ENCODE results near the gene PLEKHG2. TPM values are rescaled to one million over a fixed set of nuclear protein-coding genes. Genes with fewer than 3 reads are reported as not detected.

PLEKHG2 gene
- total RNA-seq, 2 experiments from 2014 or later, result 30.4 to 30.9 TPM

DNA sequence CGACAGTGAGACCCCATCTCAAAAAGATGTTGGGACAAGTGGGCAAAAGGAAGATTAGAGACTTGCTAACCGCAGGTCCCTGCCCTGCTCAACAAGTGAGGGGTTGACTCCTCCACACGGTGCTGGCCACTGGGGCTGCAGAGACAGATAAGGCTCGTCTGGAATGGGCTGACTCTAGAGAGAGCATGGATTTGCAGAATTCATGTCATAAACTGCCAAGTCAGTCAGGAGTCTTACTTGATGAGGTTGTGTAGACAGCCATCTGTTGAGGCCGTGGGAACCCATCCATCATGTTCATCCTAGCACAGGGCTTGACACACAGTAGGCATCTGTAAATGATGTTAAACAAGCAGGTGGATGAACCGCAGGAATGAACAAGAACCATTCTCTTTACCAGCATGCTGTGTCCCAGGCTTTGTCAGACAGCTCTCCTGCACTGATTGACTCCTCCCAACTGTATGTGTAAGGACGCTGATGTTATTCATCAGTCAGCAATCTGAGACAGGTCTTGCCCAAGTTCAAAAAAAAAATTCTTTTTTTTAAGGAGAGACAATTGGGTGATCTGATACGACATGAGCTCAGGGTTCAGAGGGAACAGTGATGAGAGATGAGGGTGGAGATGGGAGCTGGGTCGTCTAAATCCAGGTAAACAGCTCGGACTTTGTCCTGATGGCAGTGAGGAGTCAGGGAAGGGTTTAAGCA lies 30.4 kb upstream of the PLEKHG2 start:
- ChIA-PET CTCF (no interaction called here), POLR2A (no interaction called here)

- ChIA-PET CTCF (no interaction called here), POLR2A (no interaction called here)
These were observed 29.3 kb upstream of the PLEKHG2 start for GRCh38 chr19:39382991-39383828.

- CTCF ChIA-PET, result no interaction called here
These were observed 27.5 kb upstream of the PLEKHG2 start for GRCh38 chr19:39384839-39385568.

GRCh38 chr19:39385629-39386411 lies 26.6 kb upstream of the PLEKHG2 start:
- POLR2A ChIA-PET, result no interaction called here

More at GRCh38 chr19:39384839-39385568, 27.5 kb upstream of the PLEKHG2 start:
- POLR2A ChIA-PET, result no interaction called here

GRCh38 chr19:39386557-39386956 lies 25.9 kb upstream of the PLEKHG2 start:
- POLR2A ChIA-PET, result no interaction called here
- CTCF ChIA-PET, result no interaction called here

More at GRCh38 chr19:39385629-39386411, 26.6 kb upstream of the PLEKHG2 start:
- CTCF ChIA-PET, result no interaction called here

DNA sequence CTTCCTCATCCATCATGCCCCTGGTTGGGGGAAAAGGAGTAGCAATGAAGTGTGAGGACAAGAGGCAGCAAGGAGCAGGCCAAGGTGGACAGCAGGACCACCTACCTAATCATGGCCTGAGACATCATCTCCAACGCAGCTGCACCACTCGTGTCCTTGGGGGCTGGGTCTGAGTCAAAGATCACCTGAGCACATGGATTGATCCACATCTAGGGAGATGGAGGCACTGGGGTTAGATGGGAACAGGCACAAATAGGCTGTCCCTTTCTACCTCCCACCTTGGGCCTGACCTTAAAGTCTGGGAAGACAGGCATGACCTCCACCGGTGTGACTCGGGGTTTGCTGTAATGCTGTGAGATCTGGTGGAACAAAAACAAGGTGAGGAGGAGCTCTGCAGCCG lies 23.8 kb upstream of the PLEKHG2 start:
- ChIA-PET POLR2A (no interaction called here), CTCF (interaction anchor here (0.7 kb wide), 1 partner anchor 22 kb away, joined by 3 read pairs; no protein-coding TSS in a partner anchor)

DNA sequence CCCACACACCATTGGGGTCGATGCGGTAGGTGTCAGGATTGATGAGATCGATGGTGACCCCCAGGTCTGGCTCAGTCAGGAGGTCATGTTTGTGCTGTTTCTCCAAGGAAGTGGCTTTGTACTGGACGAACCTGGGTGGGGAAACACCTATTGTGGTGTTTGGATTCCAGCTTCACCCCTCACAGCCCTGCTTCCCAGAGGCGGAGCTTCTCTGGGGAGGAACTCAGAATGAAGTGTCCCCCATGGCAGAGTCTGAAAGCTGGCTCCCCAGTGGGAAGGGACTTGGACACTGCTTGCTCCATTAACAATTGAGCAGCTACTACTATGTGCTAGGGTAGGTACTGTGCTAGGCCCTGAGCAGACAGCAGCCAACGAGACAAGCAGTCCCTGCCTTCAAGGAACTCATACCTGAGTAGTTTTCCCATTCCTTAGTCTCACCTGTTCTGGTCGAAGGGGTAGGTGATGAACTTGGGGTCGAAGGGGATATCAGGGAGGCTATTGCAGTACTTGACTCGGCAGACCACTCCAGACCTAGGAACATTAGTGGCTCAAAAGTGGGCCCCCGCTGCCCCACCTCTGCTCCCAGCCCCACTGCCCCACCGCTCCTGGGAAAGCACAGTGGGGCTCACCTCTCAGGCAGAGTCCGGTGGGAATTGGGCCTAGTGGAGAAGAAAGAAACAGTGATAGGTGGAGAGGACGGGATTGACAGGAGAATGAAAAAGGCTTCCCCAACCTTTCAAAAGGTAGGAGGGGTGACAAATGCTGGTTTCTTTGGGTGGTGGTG lies 22.6 kb upstream of the PLEKHG2 start:
- ChIA-PET POLR2A (no interaction called here), CTCF (interaction anchor here (0.8 to 5.7 kb wide), 2 partner anchors 22 to 130 kb away, joined by 3 to 40 read pairs; partner anchors contain the start of gene PLEKHG2)

- POLR2A ChIA-PET, result interaction anchor here (1.2 to 2.2 kb wide), 5 partner anchors 11 to 149 kb away, joined by 4 to 19 read pairs (median 11); partner anchors contain the start of genes EID2, RPS16 and SAMD4B
- CTCF ChIA-PET, result interaction anchor here (0.8 to 5.7 kb wide), 4 partner anchors 11 to 113 kb away, joined by 3 to 40 read pairs (median 6); partner anchors contain the start of gene PLEKHG2
These were observed 22.1 kb upstream of the PLEKHG2 start for GRCh38 chr19:39390451-39390750.

GRCh38 chr19:39390751-39391437 lies 21.6 kb upstream of the PLEKHG2 start, which contains the start of the genes MED29 and PAF1:
TSS of gene MED29 (plus strand) at chr19:39391378. CDS start at chr19:39391423, 45 bp downstream.
TSS of gene PAF1 (minus strand) at chr19:39391106. CDS start at chr19:39390864, 242 bp downstream.
- ChIA-PET POLR2A (interaction anchor here (0.6 to 2.2 kb wide), 8 partner anchors 9 to 149 kb away, joined by 3 to 19 read pairs (median 5); partner anchors contain the start of genes EID2, RPS16 and SAMD4B), CTCF (interaction anchor here (0.7 to 5.7 kb wide), 8 partner anchors 9 to 113 kb away, joined by 3 to 40 read pairs (median 3); partner anchors contain the start of genes PLEKHG2 and RPS16)

DNA sequence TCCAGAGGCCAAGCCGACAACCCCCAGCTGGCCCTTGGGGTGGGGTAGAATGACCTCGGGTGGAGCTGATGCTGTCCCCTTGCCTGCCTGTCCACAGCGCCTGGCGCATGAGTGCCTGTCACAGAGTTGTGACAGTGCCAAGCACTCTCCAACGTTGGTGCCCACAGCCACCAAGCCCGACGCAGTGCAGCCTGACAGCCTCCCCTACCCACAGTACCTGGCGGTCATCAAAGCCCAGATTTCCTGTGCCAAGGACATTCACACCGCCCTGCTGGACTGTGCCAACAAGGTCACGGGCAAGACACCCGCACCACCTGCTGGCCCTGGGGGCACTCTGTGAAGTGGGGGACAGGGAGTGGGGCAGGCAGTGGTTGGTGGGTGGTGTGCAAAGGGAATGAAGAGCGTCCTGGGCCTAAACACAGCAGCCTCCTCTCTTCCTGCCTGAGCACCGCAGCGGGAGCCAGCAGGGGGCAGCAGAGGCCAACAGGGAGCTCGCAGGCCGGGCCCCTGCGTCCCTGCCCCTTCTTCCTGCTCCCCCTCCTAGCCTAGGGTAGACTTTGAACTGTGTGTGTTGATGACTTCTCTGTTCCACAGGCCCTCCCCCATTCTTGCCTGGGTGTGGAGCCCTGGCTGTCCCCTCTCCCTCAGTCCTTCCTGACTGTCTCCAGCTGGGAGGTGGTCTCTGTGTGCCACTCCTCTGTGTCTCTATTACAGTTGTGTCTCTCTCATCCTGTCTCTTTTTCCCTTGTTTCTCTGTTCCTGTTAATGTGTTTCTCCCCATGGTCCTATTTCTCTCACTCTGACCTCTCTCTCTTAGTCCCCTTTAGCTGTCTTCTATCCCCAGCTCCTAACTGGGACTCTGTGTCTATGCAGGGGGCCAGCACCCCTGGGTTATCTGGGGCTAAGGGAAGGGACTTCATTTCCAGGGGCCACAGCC lies 14.8 kb upstream of the PLEKHG2 start:
- ChIA-PET CTCF (interaction anchor here (0.8 to 4.0 kb wide), 16 partner anchors 10 to 135 kb away, joined by 3 to 72 read pairs (median 5); partner anchors contain the start of genes EID2B, GMFG, PLEKHG2 and RPS16), POLR2A (interaction anchor here (0.5 to 2.3 kb wide), 8 partner anchors 10 to 533 kb away, joined by 3 to 20 read pairs (median 6); partner anchors contain the start of genes PLEKHG2, RPS16 and ZFP36)

GRCh38 chr19:39398297-39398864 lies 14.1 kb upstream of the PLEKHG2 start:
- ChIA-PET CTCF (interaction anchor here (0.6 to 4.0 kb wide), 15 partner anchors 10 to 134 kb away, joined by 3 to 72 read pairs (median 5); partner anchors contain the start of genes EID2B, GMFG, PLEKHG2 and RPS16), POLR2A (interaction anchor here (0.6 to 2.3 kb wide), 7 partner anchors 9 to 534 kb away, joined by 3 to 20 read pairs (median 6); partner anchors contain the start of genes PLEKHG2, RPS16 and ZFP36)

DNA sequence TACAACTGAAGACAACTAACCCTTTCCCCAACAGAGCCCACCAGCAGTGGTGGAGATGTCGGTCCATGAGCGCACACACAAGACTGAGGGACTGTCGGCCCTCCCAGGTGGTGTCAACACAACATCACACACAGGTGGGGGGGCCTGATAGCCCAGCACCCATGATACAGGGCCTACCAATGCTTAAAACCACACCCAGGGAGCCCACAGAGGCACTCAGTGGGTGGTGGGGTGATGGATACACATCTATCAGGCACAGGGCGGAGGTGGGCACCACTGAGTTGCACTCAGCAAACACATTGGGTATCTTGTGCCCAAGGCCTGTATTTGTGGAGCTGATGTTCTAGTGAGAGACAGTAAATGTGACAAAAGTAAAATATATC lies 12.8 kb upstream of the PLEKHG2 start:
- ChIA-PET POLR2A (interaction anchor here (0.8 to 2.3 kb wide), 3 partner anchors 8 to 12 kb away, joined by 5 to 13 read pairs (median 5); partner anchors contain the start of genes MED29, PAF1 and PLEKHG2), CTCF (interaction anchor here (0.7 to 3.2 kb wide), 4 partner anchors 8 to 49 kb away, joined by 3 to 56 read pairs (median 22); partner anchors contain the start of genes MED29, PLEKHG2 and ZFP36)

DNA sequence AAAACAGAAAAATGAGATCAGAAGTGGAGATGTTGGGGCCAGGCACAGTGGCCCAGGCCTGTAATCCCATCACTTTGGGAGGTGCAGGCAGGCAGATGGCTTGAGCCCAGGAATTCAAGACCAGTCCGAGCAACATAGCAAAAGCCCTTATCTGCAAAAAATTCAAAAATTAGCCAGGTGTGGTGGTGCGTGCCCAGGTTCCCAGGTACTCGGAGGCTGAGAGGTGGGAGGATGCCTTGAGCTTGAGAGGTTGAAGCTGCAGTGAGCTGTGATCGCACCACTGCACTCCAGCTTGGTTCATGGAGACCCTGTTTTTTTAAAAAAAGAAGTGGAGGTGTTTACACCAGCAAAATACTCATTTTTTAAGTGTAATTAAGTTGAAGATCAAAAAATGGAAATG lies 12.4 kb upstream of the PLEKHG2 start:
- ChIA-PET POLR2A (interaction anchor here (0.8 to 1.3 kb wide), 2 partner anchors 8 to 9 kb away, joined by 5 read pairs; partner anchors contain the start of genes MED29 and PAF1), CTCF (interaction anchor here (0.7 to 3.0 kb wide), 3 partner anchors 9 to 50 kb away, joined by 3 to 40 read pairs (median 3); partner anchors contain the start of genes MED29 and PLEKHG2)

- CTCF ChIA-PET, result interaction anchor here (0.6 to 3.0 kb wide), 9 partner anchors 10 to 275 kb away, joined by 3 to 40 read pairs (median 4); partner anchors contain the start of genes MED29, PAF1, PLEKHG2 and RPS16
- POLR2A ChIA-PET, result interaction anchor here (0.7 to 4.6 kb wide), 7 partner anchors 8 to 131 kb away, joined by 3 to 38 read pairs (median 5); partner anchors contain the start of genes EID2B, MED29, PAF1 and PLEKHG2
These were observed 11.4 kb upstream of the PLEKHG2 start for GRCh38 chr19:39401070-39401548.
